ENCODE results near the gene ARHGAP26. TPM values are rescaled to one million over a fixed set of nuclear protein-coding genes. Genes with fewer than 3 reads are reported as not detected.

The ARHGAP26 gene
- total RNA-seq, 1 experiment from 2014 or later = 65.5 TPM

GRCh38 chr5:142881076-142881783 is 111.1 kb downstream of the ARHGAP26 start:
- ChIA-PET POLR2A (no interaction called here), CTCF (interaction anchor here (0.6 to 2.5 kb wide), 4 partner anchors 8 to 168 kb away, joined by 3 to 16 read pairs (median 6); partner anchors contain the start of gene ARHGAP26)
- in situ Hi-C loops (cut with HindIII; ENCODE audit: low pct_unique_long_range_greater_than_20kb, low sequenced_read_pairs) (no loop called here), intact Hi-C loops (cut with micrococcal nuclease; ENCODE audit: unreplicated experiment) (no loop called here)
- no peaks in the 10 kb centered on the region for H3K36me3 ChIP-seq (ENCODE audit: control insufficient read depth, insufficient read depth, low read length)
- H3K27me3 ChIP-seq (ENCODE audit: control insufficient read depth, insufficient read depth, low read length) = no peaks in the 10 kb centered on the region
- H3K27ac ChIP-seq (ENCODE audit: low read length) = 0 out of 2 replicates have a peak overlapping the region, but pooled peaks have one; percentile 40
- ATAC-seq (0 out of 2 replicates have a peak, but pooled peaks have one; percentile 17), DNase-seq (ENCODE audit: low read depth, low spot score) (no peak)
- peaks cover 21% of the 10 kb centered on the region for H3K4me1 ChIP-seq (ENCODE audit: control insufficient read depth, insufficient read depth, low read length)
- TF ChIP-seq POLR2AphosphoS5 (IDR thresholded peaks at IDR 0.05; ENCODE audit: low read depth, low read length) = no peak
- no peak for TF ChIP-seq REST (IDR thresholded peaks at IDR 0.05; ENCODE audit: insufficient read depth in 1 of 2, low read depth in 2 of 2, low read length in 1 of 2)
- H3K9me3 ChIP-seq (ENCODE audit: control insufficient read depth, insufficient read depth, low read depth, low read length) = no peaks in the 10 kb centered on the region
- no peak overlapping the region for H3K4me3 ChIP-seq (ENCODE audit: low read depth in 2 of 2, low read length in 2 of 2)
- BruUV-seq (replicated peaks) = no TSS peak

- Histone ChIP-seq H3K4me3 (ENCODE audit: low read depth in 2 of 2, low read length in 2 of 2) (no peak overlapping the region), H3K36me3 (ENCODE audit: control insufficient read depth, insufficient read depth, low read length) (no peaks in the 10 kb centered on the region), H3K27ac (ENCODE audit: low read length) (no peak overlapping the region), H3K9me3 (ENCODE audit: control insufficient read depth, insufficient read depth, low read depth, low read length) (no peaks in the 10 kb centered on the region), H3K4me1 (ENCODE audit: control insufficient read depth, insufficient read depth, low read length) (peaks cover 26% of the 10 kb centered on the region), H3K27me3 (ENCODE audit: control insufficient read depth, insufficient read depth, low read length) (no peaks in the 10 kb centered on the region)
- TF ChIP-seq REST (IDR thresholded peaks at IDR 0.05; ENCODE audit: insufficient read depth in 1 of 2, low read depth in 2 of 2, low read length in 1 of 2) = no peak
- TF ChIP-seq POLR2AphosphoS5 (IDR thresholded peaks at IDR 0.05; ENCODE audit: low read depth, low read length) = no peak
- TF ChIP-seq CTCF (IDR thresholded peaks at IDR 0.05) = no peak
- TF ChIP-seq TCF7L2 (IDR thresholded peaks at IDR 0.05; ENCODE audit: low read depth, low read length) = no peak
- no peak for TF ChIP-seq SIN3A (IDR thresholded peaks at IDR 0.05; ENCODE audit: borderline replicate concordance, insufficient read depth, low read depth, low read length)
- ATAC-seq (no peak), DNase-seq (ENCODE audit: low read depth, low spot score) (no peak)
- in situ Hi-C loops (cut with HindIII; ENCODE audit: low pct_unique_long_range_greater_than_20kb, low sequenced_read_pairs) = no loop called here
- ChIA-PET CTCF (interaction anchor here (1.1 kb wide), 1 partner anchor 111 kb away, joined by 5 read pairs; the partner anchor contains the start of gene ARHGAP26), POLR2A (no interaction called here)
- intact Hi-C loops (cut with micrococcal nuclease; ENCODE audit: unreplicated experiment) = no loop called here
- no TSS peak for BruUV-seq (replicated peaks)
Measured at GRCh38 chr5:142881784-142882126, 111.6 kb downstream of the ARHGAP26 start.
